HepG2 (cell line): ENCODE measurements around the gene HSPE1.

ENCODE experiments used
- EP300 ChIP-seq, 3 experiments: sonication (generic) in 1 of 3; formaldehyde crosslinking in 1 of 3; IDR thresholded peaks; 2 replicates each; pipeline versions ENCODE4 v1.5.1 to v1.6.1; 2011 to 2020; ENCODE audit warnings: low read depth in 2 of 3, low read length in 2 of 3, borderline replicate concordance in 1 of 3, improper control_type of control experiment in 1 of 3, mild to moderate bottlenecking in 1 of 3, missing genetic modification reagents in 1 of 3, moderate library complexity in 1 of 3
- JUNB ChIP-seq: sonication (generic); formaldehyde crosslinking; IDR thresholded peaks from 2 replicates; pipeline ENCODE4 v1.8.0; 2022; ENCODE audit warnings: missing genetic modification reagents, mild to moderate bottlenecking, borderline replicate concordance
- JUND ChIP-seq: sonication (generic); formaldehyde crosslinking; IDR thresholded peaks from 2 replicates; pipeline ENCODE4 v1.8.0; 2022; ENCODE audit warnings: mild to moderate bottlenecking, missing genetic modification reagents
- NPAS2 ChIP-seq: sonication (generic); formaldehyde crosslinking; IDR thresholded peaks from 2 replicates; pipeline ENCODE4 v1.8.0; 2022; ENCODE audit warnings: mild to moderate bottlenecking, missing genetic modification reagents, borderline replicate concordance
- RAD21 ChIP-seq: fragments of 450-650 bp; formaldehyde crosslinking; IDR thresholded peaks from 2 replicates; pipeline ENCODE4 v1.5.0; 2020; ENCODE audit warnings: mild to moderate bottlenecking
- RNF2 ChIP-seq: fragments of 450-650 bp; conservative IDR thresholded peaks from 2 replicates; pipeline ENCODE4 v1.6.1; 2016; ENCODE audit warnings: low read depth
- ZNF644 ChIP-seq: IDR thresholded peaks from 2 replicates; pipeline ENCODE4 v1.6.1; 2016; ENCODE audit warnings: low read depth
- TF ChIP-seq, protein P1 (sequence below): sonication (generic); formaldehyde crosslinking; conservative IDR thresholded peaks from 2 replicates; pipeline ENCODE4 v1.5.0; 2020; ENCODE audit warnings: missing genetic modification reagents
- TF ChIP-seq, protein P2 (sequence below): sonication (generic); formaldehyde crosslinking; IDR thresholded peaks from 2 replicates; pipeline ENCODE4 v1.5.0; 2020; ENCODE audit warnings: mild to moderate bottlenecking, missing genetic modification reagents, moderate library complexity
- TF ChIP-seq, protein P3 (sequence below): sonication (generic); formaldehyde crosslinking; IDR thresholded peaks from 2 replicates; pipeline ENCODE4 v1.4.0; 2020; ENCODE audit warnings: mild to moderate bottlenecking, missing genetic modification reagents
- TF ChIP-seq, protein P4 (sequence below): sonication (generic); formaldehyde crosslinking; IDR thresholded peaks from 2 replicates; pipeline ENCODE4 v1.5.0; 2020; ENCODE audit warnings: missing genetic modification reagents

DNA sequence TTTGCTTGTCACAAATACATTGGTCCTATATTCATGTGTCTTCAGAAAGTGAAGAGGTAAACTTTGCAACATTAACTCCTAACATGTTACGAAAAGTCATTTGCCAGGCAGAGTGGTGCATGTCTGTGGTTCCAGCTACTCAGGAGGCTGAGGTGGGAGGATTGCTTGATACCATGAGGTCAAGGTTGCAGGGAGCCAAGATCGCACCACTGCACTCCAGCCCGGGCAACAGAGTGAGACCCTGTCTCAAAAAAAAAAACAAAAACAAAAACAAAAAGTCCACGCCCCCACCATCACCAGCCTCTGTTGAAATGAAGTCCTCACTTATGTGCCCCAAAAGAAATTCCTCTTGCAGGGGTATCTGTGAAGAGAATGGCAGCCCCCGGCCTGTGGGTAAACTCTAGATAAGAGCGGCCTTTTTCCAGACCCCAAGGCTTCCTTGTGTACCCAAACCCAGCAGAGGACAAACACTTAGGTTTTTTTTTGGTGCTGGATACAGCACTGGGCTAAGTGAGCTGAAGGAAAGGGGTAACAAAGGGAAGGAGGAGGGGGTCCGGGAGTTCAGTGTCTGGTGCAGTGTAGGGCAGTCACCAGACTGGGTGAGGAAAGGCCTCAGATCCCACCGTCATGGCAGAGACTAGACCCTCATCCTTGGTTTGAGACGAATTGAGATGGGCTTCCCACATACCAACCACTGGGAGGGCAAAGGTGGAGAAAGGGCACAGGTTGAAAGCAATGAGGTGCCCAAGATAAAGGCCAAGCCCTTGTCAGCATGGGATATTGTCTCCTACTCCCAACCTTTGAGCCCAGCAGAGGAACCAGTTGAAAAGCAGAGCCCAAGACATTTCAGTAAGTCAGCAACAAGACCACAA, 19.8 kb upstream of the HSPE1 start:
- TF ChIP-seq, protein P1, sequence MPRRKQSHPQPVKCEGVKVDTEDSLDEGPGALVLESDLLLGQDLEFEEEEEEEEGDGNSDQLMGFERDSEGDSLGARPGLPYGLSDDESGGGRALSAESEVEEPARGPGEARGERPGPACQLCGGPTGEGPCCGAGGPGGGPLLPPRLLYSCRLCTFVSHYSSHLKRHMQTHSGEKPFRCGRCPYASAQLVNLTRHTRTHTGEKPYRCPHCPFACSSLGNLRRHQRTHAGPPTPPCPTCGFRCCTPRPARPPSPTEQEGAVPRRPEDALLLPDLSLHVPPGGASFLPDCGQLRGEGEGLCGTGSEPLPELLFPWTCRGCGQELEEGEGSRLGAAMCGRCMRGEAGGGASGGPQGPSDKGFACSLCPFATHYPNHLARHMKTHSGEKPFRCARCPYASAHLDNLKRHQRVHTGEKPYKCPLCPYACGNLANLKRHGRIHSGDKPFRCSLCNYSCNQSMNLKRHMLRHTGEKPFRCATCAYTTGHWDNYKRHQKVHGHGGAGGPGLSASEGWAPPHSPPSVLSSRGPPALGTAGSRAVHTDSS = no peak
- TF ChIP-seq JUNB (CRISPR knock-in tag) (no peak), RAD21 (CRISPR knock-in tag) (no peak), NPAS2 (CRISPR knock-in tag) (no peak), RNF2 (no peak), ZNF644 (CRISPR knock-in tag) (no peak), JUND (no peak), EP300 (IDR thresholded peaks at IDR 0.05; ENCODE audit: low read depth in 2 of 2, low read length in 2 of 2) (no peak), EP300 (CRISPR knock-in tag; IDR thresholded peaks at IDR 0.05; ENCODE audit: borderline replicate concordance) (no peak; the same call in 1 of the 2 replicates)
- TF ChIP-seq, protein P2, sequence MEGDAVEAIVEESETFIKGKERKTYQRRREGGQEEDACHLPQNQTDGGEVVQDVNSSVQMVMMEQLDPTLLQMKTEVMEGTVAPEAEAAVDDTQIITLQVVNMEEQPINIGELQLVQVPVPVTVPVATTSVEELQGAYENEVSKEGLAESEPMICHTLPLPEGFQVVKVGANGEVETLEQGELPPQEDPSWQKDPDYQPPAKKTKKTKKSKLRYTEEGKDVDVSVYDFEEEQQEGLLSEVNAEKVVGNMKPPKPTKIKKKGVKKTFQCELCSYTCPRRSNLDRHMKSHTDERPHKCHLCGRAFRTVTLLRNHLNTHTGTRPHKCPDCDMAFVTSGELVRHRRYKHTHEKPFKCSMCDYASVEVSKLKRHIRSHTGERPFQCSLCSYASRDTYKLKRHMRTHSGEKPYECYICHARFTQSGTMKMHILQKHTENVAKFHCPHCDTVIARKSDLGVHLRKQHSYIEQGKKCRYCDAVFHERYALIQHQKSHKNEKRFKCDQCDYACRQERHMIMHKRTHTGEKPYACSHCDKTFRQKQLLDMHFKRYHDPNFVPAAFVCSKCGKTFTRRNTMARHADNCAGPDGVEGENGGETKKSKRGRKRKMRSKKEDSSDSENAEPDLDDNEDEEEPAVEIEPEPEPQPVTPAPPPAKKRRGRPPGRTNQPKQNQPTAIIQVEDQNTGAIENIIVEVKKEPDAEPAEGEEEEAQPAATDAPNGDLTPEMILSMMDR (CRISPR knock-in tag) = no peak
- TF ChIP-seq, protein P3, sequence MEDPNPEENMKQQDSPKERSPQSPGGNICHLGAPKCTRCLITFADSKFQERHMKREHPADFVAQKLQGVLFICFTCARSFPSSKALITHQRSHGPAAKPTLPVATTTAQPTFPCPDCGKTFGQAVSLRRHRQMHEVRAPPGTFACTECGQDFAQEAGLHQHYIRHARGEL (CRISPR knock-in tag) = no peak
- TF ChIP-seq, protein P4, sequence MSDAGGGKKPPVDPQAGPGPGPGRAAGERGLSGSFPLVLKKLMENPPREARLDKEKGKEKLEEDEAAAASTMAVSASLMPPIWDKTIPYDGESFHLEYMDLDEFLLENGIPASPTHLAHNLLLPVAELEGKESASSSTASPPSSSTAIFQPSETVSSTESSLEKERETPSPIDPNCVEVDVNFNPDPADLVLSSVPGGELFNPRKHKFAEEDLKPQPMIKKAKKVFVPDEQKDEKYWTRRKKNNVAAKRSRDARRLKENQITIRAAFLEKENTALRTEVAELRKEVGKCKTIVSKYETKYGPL (CRISPR knock-in tag) = no peak
